Endodermal cell (in vitro differentiated cells): ENCODE results near the gene INTS6L. TPM values are rescaled to one million over a fixed set of nuclear protein-coding genes. Genes with fewer than 3 reads are reported as not detected.

Experiments
- DNase-seq: peaks from one replicate; pipeline ENCODE4 v3.0.0-alpha.2; 2017
- H3K27ac ChIP-seq: 2 replicates; pipeline ENCODE4 v1.5.1; 2013; ENCODE audit warnings: mild to moderate bottlenecking, low read depth, low read length, moderate library complexity
- H3K27me3 ChIP-seq: 2 replicates; pipeline ENCODE4 v1.6.1; 2013; ENCODE audit warnings: mild to moderate bottlenecking, low read length, moderate library complexity; ENCODE audit not compliant: insufficient read depth, control insufficient read depth, poor library complexity, severe bottlenecking
- H3K36me3 ChIP-seq: 2 replicates; pipeline ENCODE4 v1.7.0; 2013; ENCODE audit warnings: mild to moderate bottlenecking, low read length, moderate library complexity; ENCODE audit not compliant: control insufficient read depth, insufficient read depth
- H3K4me1 ChIP-seq: one replicate; pipeline ENCODE4 v1.7.0; 2013; ENCODE audit warnings: low read length; ENCODE audit not compliant: control insufficient read depth, insufficient read depth
- H3K4me3 ChIP-seq: 2 replicates; pipeline ENCODE4 v1.5.1; 2013; ENCODE audit warnings: mild to moderate bottlenecking, low read length, moderate library complexity
- H3K9ac ChIP-seq: 2 replicates; pipeline ENCODE4 v1.6.1; 2013; ENCODE audit warnings: mild to moderate bottlenecking, low read length, moderate library complexity; ENCODE audit not compliant: poor library complexity, severe bottlenecking; ENCODE audit errors: extremely low read depth
- H3K9me3 ChIP-seq: 2 replicates; pipeline ENCODE4 v1.6.1; 2013; ENCODE audit warnings: mild to moderate bottlenecking, low read length, moderate library complexity; ENCODE audit not compliant: control insufficient read depth
- H3K27ac Mint-ChIP-seq: 2 replicates; pipeline ENCODE4 v1.8.0; 2020; ENCODE audit warnings: mixed read lengths
- H3K27me3 Mint-ChIP-seq: 2 replicates; pipeline ENCODE4 v1.8.0; 2021; ENCODE audit warnings: mild to moderate bottlenecking, mixed read lengths; ENCODE audit not compliant: insufficient read depth
- H3K36me3 Mint-ChIP-seq: 2 replicates; pipeline ENCODE4 v1.8.0; 2020; ENCODE audit warnings: low read depth, mixed read lengths
- H3K4me1 Mint-ChIP-seq: 2 replicates; pipeline ENCODE4 v1.8.0; 2020; ENCODE audit warnings: mixed read lengths
- H3K4me3 Mint-ChIP-seq: 2 replicates; pipeline ENCODE4 v1.8.0; 2020; ENCODE audit warnings: mild to moderate bottlenecking, moderate library complexity, mixed read lengths
- H3K9me3 Mint-ChIP-seq: 2 replicates; pipeline ENCODE4 v1.8.0; 2020; ENCODE audit warnings: mild to moderate bottlenecking, mixed read lengths
- CTCF ChIP-seq: fragments of 200-600 bp; sonication (generic); conservative IDR thresholded peaks from 2 replicates; pipeline ENCODE4 v1.5.0; 2021; ENCODE audit warnings: antibody characterized with exemption, mild to moderate bottlenecking
- WGBS, 2 experiments: methylation state at CpG; one replicate each; pipeline versions ENCODE4 v1.1.5 to v1.1.7; 2013; ENCODE audit warnings: missing lambda C conversion rate in 2 of 2, mixed read lengths in 1 of 2; ENCODE audit not compliant: insufficient coverage in 1 of 2, insufficient read length in 1 of 2; 5-methylcytosine and 5-hydroxymethylcytosine counted together
- total RNA-seq, 2 donors: library from RNA; stranded (reverse); fragmentation: NEBNext Ultra II Directional in 1 of 2; extraction: Animal tissue kit (Norgen Biotek cat#: 25700) in 1 of 2; gene quantifications; 2 replicates in 1 of 2; 3 replicates in 1 of 2; pipeline ENCODE4 v1.2.1, GENCODE V29; 2021

Gene INTS6L
- total RNA-seq, 2 donors from 2014 or later: 7.3 to 9.1 TPM

DNA sequence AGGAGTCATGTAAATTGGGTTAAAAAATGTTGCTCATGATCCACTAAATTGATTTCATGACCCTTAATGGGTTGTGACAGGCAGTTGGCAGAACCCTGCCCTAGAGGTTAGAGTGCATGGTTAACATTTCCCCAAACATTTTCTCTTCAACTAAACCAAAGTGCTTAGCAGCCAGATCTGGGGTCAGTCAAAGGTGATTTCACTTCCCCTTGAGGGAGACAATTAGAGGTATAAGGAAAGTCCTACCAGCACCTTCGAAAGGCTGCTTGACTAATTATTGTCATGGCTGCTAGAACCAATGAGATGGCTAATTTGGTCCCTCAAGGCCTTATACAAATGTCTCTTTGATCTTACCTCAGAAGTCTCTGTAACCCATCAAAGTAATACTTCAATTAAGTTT is 30.9 kb upstream of the INTS6L start:
- Mint-ChIP-seq H3K9me3 (peaks cover 43% of the 10 kb centered on the region), H3K4me3 (no peak overlapping the region), H3K36me3 (no peaks in the 10 kb centered on the region), H3K27ac (no peak overlapping the region), H3K4me1 (no peaks in the 10 kb centered on the region), H3K27me3 (no peaks in the 10 kb centered on the region)
- no peaks in the 10 kb centered on the region for H3K4me1 ChIP-seq
- no peaks in the 10 kb centered on the region for H3K9me3 ChIP-seq
- no peak overlapping the region for H3K4me3 ChIP-seq
- no peaks in the 10 kb centered on the region for H3K27me3 ChIP-seq
- TF ChIP-seq CTCF: no peak
- H3K9ac ChIP-seq: no peak overlapping the region
- H3K27ac ChIP-seq: no peak overlapping the region
- no peak for DNase-seq
- WGBS, 2 experiments: 77 to 100% methylated on average over 1 of the region's 1 CpG
- H3K36me3 ChIP-seq: no peaks in the 10 kb centered on the region

DNA sequence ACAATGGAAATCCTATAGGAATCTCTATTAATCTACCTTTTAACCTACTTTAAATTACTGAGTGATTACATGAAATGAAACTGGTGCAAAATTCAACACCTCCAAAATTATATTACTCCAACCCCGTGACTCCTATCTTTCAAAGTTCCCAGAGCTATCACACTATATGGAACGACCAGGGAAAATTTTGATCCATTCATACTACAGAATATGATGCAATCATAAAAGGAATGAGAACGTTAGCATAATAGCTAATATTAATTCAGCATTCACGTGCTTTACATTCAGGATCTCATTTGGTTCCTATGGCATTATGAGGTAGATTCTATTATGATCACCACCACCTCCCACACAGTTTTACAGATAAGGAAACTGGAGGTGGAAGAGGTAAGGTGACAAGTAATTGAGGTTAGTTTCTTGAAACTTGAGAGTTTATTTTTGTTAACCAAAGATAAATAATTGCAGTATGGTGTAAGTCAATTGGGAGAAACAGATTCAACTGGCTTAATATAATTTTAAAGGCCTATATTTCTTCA is 29.4 kb upstream of the INTS6L start:
- Histone ChIP-seq H3K27ac (no peak overlapping the region), H3K9me3 (no peaks in the 10 kb centered on the region), H3K36me3 (no peaks in the 10 kb centered on the region), H3K27me3 (no peaks in the 10 kb centered on the region), H3K9ac (no peak overlapping the region), H3K4me1 (no peaks in the 10 kb centered on the region), H3K4me3 (no peak overlapping the region)
- H3K36me3 Mint-ChIP-seq: no peaks in the 10 kb centered on the region
- H3K4me3 Mint-ChIP-seq: no peak overlapping the region
- 82% methylated on average over 2 of the region's 4 CpGs; no CpG with 5 or more reads in 1 of the 2 experiments for WGBS, 2 experiments
- no peak for TF ChIP-seq CTCF
- DNase-seq: no peak
- H3K27ac Mint-ChIP-seq: no peak overlapping the region
- no peaks in the 10 kb centered on the region for H3K4me1 Mint-ChIP-seq
- no peaks in the 10 kb centered on the region for H3K27me3 Mint-ChIP-seq
- peaks cover 39% of the 10 kb centered on the region for H3K9me3 Mint-ChIP-seq

- H3K36me3 ChIP-seq: no peaks in the 10 kb centered on the region
- Mint-ChIP-seq H3K36me3 (no peaks in the 10 kb centered on the region), H3K9me3 (peaks cover 41% of the 10 kb centered on the region), H3K27me3 (no peaks in the 10 kb centered on the region), H3K4me3 (no peak overlapping the region), H3K27ac (no peak overlapping the region), H3K4me1 (no peaks in the 10 kb centered on the region)
- H3K9me3 ChIP-seq: no peaks in the 10 kb centered on the region
- no peak overlapping the region for H3K27ac ChIP-seq
- no peak for TF ChIP-seq CTCF
- no peak overlapping the region for H3K4me3 ChIP-seq
- no peak overlapping the region for H3K9ac ChIP-seq
- no peaks in the 10 kb centered on the region for H3K27me3 ChIP-seq
- H3K4me1 ChIP-seq: no peaks in the 10 kb centered on the region
- WGBS, 2 experiments: 99% methylated on average over 6 of the region's 6 CpGs; no CpG with 5 or more reads in 1 of the 2 experiments
- no peak for DNase-seq
Measured at GRCh38 chrX:135494453-135494852, 26.0 kb upstream of the INTS6L start.
